PFSK-1 (cell line): ENCODE data around the gene CLBA1.

ENCODE experiments used
- FOXP2 ChIP-seq: optimal IDR thresholded peaks from 2 replicates; pipeline ENCODE3; 2011; ENCODE audit warnings: borderline replicate concordance, control low read depth, inconsistent platforms; ENCODE audit not compliant: insufficient read depth; ENCODE audit errors: extremely low read length, extremely low read depth
- POLR2AphosphoS5 ChIP-seq: IDR thresholded peaks from 2 replicates; pipeline ENCODE4 v1.6.1; 2012; ENCODE audit warnings: low read depth, mild to moderate bottlenecking, control low read depth, low read length, moderate library complexity
- REST ChIP-seq, 2 experiments: IDR thresholded peaks; 2 replicates each; pipeline versions ENCODE4 v1.6.1 to v1.8.0; 2011 to 2012; ENCODE audit warnings: low read depth in 2 of 2, low read length in 2 of 2, control low read depth in 1 of 2, inconsistent platforms in 1 of 2, mild to moderate bottlenecking in 1 of 2, moderate library complexity in 1 of 2; ENCODE audit not compliant: insufficient read depth in 1 of 2
- SIN3A ChIP-seq: IDR thresholded peaks from 2 replicates; pipeline ENCODE4 v1.6.1; 2012; ENCODE audit warnings: mild to moderate bottlenecking, low read length, moderate library complexity, borderline replicate concordance; ENCODE audit not compliant: insufficient read depth
- TAF1 ChIP-seq: IDR thresholded peaks from 2 replicates; pipeline ENCODE4 v1.6.1; 2012; ENCODE audit warnings: low read length, control low read depth, borderline replicate concordance; ENCODE audit not compliant: insufficient read depth

The CLBA1 gene

GRCh38 chr14:105030836-105031396 is 45.3 kb downstream of the CLBA1 start:
- TF ChIP-seq FOXP2 (no peak), TAF1 (no peak), SIN3A (no peak), POLR2AphosphoS5 (no peak), REST (IDR thresholded peaks at IDR 0.05; ENCODE audit: insufficient read depth in 1 of 2, low read depth in 2 of 2, low read length in 2 of 2) (no peak)

- TF ChIP-seq REST (IDR thresholded peaks at IDR 0.05; ENCODE audit: insufficient read depth in 1 of 2, low read depth in 2 of 2, low read length in 2 of 2) (no peak), POLR2AphosphoS5 (no peak)
Measured at GRCh38 chr14:105034315-105035039, 48.9 kb downstream of the CLBA1 start.

GRCh38 chr14:105039458-105040205 is 54.0 kb downstream of the CLBA1 start:
- TF ChIP-seq TAF1 (no peak), REST (IDR thresholded peaks at IDR 0.05; ENCODE audit: insufficient read depth in 1 of 2, low read depth in 2 of 2, low read length in 2 of 2) (no peak), SIN3A (no peak), FOXP2 (no peak), POLR2AphosphoS5 (no peak)

- TF ChIP-seq REST (IDR thresholded peaks at IDR 0.05; ENCODE audit: insufficient read depth in 1 of 2, low read depth in 2 of 2, low read length in 2 of 2) (no peak), TAF1 (no peak), FOXP2 (no peak), SIN3A (no peak), POLR2AphosphoS5 (no peak)
Measured at GRCh38 chr14:105041841-105042765, 56.5 kb downstream of the CLBA1 start.
